ENCODE measurements around the gene ATP1B1.

Gene ATP1B1

DNA sequence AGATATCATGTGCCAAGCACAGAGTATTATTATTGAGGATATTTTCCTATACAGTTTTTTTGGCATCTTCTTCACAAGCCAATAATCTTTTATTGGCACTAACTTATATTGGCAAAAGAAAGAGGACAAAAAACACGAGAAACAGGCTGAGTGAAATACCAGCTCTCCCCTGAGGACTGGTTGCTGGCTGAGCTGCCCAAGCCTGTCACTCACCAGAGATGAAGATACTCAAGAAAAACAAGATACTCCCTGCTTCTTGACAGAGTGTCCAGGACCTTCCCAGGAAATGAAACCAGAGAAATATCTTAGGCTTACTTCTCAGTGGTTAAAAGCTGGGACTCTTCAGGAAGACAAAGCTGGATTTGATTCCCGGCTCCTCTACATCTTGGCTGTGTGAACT lies 35.9 kb upstream of the ATP1B1 start:
- no peak overlapping the region for H3K27ac ChIP-seq
- TF ChIP-seq CTCF (conservative IDR thresholded peaks at IDR 0.05; ENCODE audit: low read depth) = no peak
- ChIA-PET POLR2A (ENCODE audit: low non-redundant PET) (interaction anchor here (0.7 kb wide), 1 partner anchor 66 kb away, joined by 4 read pairs; no protein-coding TSS in a partner anchor), CTCF (interaction anchor here (0.6 kb wide), 1 partner anchor 45 kb away, joined by 3 read pairs; no protein-coding TSS in a partner anchor)
- DNase-seq (ENCODE audit: low spot score) = no peak

DNA sequence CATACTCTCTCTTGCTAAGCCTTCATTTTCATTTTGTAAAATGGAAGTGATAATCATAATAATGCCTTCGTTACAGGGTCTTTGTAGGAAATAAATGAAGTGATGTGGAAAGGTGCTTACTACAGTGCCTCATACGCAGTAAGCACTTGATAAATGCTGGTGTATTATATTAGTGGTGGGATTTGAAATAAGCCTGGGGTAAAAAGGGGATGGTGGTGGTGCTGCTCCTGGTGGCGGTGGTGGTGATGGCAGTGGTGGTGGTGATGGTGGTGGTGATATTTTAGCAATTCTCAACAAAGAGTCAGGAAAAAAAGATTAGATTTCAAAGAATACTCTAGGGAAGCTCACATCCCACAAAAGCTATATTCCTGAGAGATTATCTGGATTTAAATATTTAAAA lies 35.5 kb upstream of the ATP1B1 start:
- TF ChIP-seq CTCF (conservative IDR thresholded peaks at IDR 0.05; ENCODE audit: low read depth) = no peak
- DNase-seq (ENCODE audit: low spot score) = no peak
- CTCF ChIA-PET = interaction anchor here (0.6 kb wide), 1 partner anchor 46 kb away, joined by 3 read pairs; no protein-coding TSS in a partner anchor
- POLR2A ChIA-PET (ENCODE audit: low non-redundant PET) = interaction anchor here (0.7 kb wide), 1 partner anchor 66 kb away, joined by 4 read pairs; no protein-coding TSS in a partner anchor
- H3K27ac ChIP-seq = no peak overlapping the region

DNA sequence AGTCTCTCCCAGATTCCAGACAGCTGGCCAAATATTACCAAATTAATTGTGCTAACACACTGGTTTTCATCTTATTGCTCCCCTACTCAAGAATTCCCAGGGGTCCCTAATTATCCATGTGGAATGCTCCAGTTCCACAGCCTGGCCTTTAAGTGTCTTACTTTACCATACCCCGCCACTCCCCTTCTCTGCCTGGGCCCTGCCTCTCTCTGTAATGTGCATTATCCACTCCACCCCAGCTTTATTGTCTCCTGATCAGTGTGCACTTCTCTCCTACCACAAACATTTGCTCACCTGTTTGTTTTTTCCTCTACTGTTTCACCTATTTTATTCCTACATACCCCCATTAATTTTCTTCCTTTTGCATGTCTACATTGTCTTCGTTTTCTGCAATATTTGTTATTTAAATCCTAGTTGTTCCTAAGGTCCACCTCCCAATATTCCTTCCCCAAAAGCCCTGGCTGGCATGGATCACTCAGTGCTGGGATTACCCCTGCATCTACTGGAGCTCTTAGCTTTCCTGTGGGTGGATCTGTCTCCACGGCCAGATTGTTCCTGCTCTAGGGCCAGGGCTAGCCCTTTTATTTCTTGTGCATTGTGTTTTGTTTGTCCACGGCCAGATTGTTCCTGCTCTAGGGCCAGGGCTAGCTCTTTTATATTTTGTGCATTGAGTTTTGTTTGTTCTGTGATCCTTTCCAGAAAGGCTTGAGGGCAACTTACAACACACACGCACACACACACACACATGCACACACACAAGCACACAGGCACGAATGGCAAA lies 33.4 kb upstream of the ATP1B1 start:
- no peak for TF ChIP-seq CTCF (conservative IDR thresholded peaks at IDR 0.05; ENCODE audit: low read depth)
- ChIA-PET POLR2A (ENCODE audit: low non-redundant PET) (no interaction called here), CTCF (no interaction called here)
- H3K27ac ChIP-seq = no peak overlapping the region
- no peak for DNase-seq (ENCODE audit: low spot score)

DNA sequence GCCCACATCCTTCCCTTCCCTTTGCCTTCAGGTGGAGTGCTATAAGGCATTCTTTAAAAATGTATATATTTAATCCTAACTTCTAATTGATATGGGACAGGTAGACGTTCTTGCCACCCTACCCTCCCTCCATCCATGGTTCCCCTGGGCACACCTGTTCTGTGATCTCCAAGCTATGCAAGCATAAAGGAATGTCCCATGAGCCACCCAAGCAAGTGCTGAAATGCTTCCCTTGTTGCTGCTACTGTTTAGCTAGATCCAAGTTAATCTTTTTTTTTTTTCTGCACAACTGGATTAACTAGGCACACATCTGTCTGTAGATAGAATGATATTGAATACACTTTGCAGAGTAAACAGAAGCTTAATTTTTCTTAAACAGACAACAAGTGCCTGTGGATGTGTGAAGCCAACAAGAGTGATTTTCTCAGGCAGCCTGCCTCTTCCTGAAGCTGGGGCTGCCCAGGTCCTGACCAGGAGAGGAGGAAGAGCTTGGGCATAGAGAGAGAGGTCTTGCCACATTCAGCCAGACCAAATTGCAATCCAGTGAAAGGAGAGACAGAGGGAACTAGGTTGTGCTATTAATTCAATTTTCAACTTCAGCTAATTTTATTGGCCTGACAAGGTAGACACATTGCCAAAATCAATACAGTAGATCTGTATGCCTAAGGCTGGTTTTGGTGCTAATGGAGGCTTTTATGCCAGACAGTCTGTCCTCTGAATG lies 28.2 kb upstream of the ATP1B1 start:
- no peak overlapping the region for H3K27ac ChIP-seq
- ChIA-PET POLR2A (ENCODE audit: low non-redundant PET) (no interaction called here), CTCF (interaction anchor here (0.6 kb wide), 1 partner anchor 221 kb away, joined by 6 read pairs; no protein-coding TSS in a partner anchor)
- TF ChIP-seq CTCF (conservative IDR thresholded peaks at IDR 0.05; ENCODE audit: low read depth) = no peak
- no peak for DNase-seq (ENCODE audit: low spot score)

GRCh38 chr1:169081503-169082123 lies 24.9 kb upstream of the ATP1B1 start:
- no peak overlapping the region for H3K27ac ChIP-seq
- no peak for DNase-seq (ENCODE audit: low spot score)
- ChIA-PET CTCF (interaction anchor here (0.6 kb wide), 1 partner anchor 867 kb away, joined by 3 read pairs; no protein-coding TSS in a partner anchor), POLR2A (ENCODE audit: low non-redundant PET) (no interaction called here)
- no peak for TF ChIP-seq CTCF (conservative IDR thresholded peaks at IDR 0.05; ENCODE audit: low read depth)

GRCh38 chr1:169085911-169086310 lies 20.6 kb upstream of the ATP1B1 start:
- no peak for TF ChIP-seq CTCF (conservative IDR thresholded peaks at IDR 0.05; ENCODE audit: low read depth)
- ChIA-PET CTCF (no interaction called here), POLR2A (ENCODE audit: low non-redundant PET) (no interaction called here)
- no peak for DNase-seq (ENCODE audit: low spot score)
- no peak overlapping the region for H3K27ac ChIP-seq

All from RWPE1 (cell line).